KMS-11 (cell line): ENCODE results near the gene TANGO2.

ENCODE experiments used
- H2AFZ ChIP-seq: fragments of 200-600 bp; sonication (generic); 2 replicates; pipeline ENCODE4 v1.6.1; 2016; ENCODE audit warnings: antibody characterized with exemption, mixed run types, low read depth
- H3K27ac ChIP-seq: fragments of 200-600 bp; sonication (generic); 2 replicates; pipeline ENCODE4 v1.6.1; 2016; ENCODE audit warnings: mild to moderate bottlenecking, mixed run types
- H3K27me3 ChIP-seq: fragments of 200-600 bp; sonication (generic); 2 replicates; pipeline ENCODE4 v1.6.1; 2017; ENCODE audit warnings: mild to moderate bottlenecking, low read depth, mixed run types, moderate library complexity; ENCODE audit not compliant: insufficient read depth
- H3K36me3 ChIP-seq: fragments of 200-600 bp; sonication (generic); 2 replicates; pipeline ENCODE4 v1.6.1; 2017; ENCODE audit warnings: mild to moderate bottlenecking, mixed run types; ENCODE audit not compliant: insufficient read depth
- H3K4me1 ChIP-seq: fragments of 200-600 bp; sonication (generic); 2 replicates; pipeline ENCODE4 v1.6.1; 2016; ENCODE audit warnings: mild to moderate bottlenecking, low read depth, mixed run types; ENCODE audit not compliant: poor library complexity, severe bottlenecking
- H3K4me2 ChIP-seq: fragments of 200-600 bp; sonication (generic); 2 replicates; pipeline ENCODE4 v1.7.0; 2016; ENCODE audit warnings: mild to moderate bottlenecking, mixed run types
- H3K4me3 ChIP-seq: fragments of 200-600 bp; sonication (generic); IDR thresholded peaks from 2 replicates; pipeline ENCODE4 v1.6.1; 2017; ENCODE audit warnings: low read depth, low read length, mixed read lengths; ENCODE audit not compliant: insufficient read depth
- H3K79me2 ChIP-seq: fragments of 200-600 bp; sonication (generic); 2 replicates; pipeline ENCODE4 v1.6.1; 2016; ENCODE audit warnings: low read depth, mixed run types; ENCODE audit not compliant: insufficient read depth
- H3K9ac ChIP-seq: fragments of 200-600 bp; sonication (generic); 2 replicates; pipeline ENCODE4 v1.6.1; 2016; ENCODE audit warnings: mild to moderate bottlenecking, mixed run types
- H4K20me1 ChIP-seq: fragments of 200-600 bp; sonication (generic); 2 replicates; pipeline ENCODE4 v1.6.1; 2016; ENCODE audit warnings: mild to moderate bottlenecking, mixed run types; ENCODE audit not compliant: insufficient read depth
- TF ChIP-seq, protein P1 (sequence below): fragments of 200-600 bp; sonication (generic); conservative IDR thresholded peaks from 2 replicates; pipeline ENCODE4 v1.6.1; 2017; ENCODE audit warnings: low read depth, mild to moderate bottlenecking, antibody characterized with exemption, low read length, moderate library complexity, mixed read lengths

The TANGO2 gene

DNA sequence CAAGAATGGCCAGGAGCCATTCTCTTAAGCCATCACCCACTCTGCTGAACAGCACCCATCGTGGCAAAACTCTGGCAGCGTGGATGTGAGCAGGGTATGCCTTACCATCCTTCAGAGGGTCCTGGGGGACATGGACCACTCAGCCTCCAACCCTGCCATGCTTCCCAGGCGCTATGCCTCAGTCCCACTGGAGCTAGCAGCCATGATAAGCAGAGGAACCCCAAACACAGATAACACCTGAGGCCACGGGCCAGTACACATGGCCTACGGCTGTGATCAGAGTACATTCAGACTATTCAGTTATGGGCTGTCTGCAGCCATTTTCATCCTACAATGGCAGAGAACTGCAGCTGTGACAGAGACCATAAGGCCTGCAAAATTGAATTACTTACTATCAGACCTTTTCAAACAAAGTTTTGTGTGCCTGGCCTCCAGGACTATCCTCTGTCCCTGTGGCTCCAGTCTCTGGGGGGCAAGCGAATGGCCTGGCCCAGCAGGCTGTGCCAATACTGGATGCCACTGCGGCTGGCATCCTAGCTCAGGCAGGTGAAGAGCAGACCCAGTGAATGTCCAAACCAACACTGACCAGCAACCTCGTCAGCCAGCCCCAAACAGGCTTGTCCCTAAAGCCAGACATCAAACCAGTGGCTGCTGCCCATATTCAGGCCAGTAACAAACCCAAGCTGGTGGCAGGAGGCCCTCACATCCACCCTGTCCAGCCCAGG, 11.2 kb upstream of the TANGO2 start:
- no peak overlapping the region for H3K9ac ChIP-seq
- TF ChIP-seq, protein P1, sequence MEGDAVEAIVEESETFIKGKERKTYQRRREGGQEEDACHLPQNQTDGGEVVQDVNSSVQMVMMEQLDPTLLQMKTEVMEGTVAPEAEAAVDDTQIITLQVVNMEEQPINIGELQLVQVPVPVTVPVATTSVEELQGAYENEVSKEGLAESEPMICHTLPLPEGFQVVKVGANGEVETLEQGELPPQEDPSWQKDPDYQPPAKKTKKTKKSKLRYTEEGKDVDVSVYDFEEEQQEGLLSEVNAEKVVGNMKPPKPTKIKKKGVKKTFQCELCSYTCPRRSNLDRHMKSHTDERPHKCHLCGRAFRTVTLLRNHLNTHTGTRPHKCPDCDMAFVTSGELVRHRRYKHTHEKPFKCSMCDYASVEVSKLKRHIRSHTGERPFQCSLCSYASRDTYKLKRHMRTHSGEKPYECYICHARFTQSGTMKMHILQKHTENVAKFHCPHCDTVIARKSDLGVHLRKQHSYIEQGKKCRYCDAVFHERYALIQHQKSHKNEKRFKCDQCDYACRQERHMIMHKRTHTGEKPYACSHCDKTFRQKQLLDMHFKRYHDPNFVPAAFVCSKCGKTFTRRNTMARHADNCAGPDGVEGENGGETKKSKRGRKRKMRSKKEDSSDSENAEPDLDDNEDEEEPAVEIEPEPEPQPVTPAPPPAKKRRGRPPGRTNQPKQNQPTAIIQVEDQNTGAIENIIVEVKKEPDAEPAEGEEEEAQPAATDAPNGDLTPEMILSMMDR = no peak
- H2AFZ ChIP-seq = no peak overlapping the region
- H3K79me2 ChIP-seq = no peaks in the 10 kb centered on the region
- no peaks in the 10 kb centered on the region for H3K4me1 ChIP-seq
- H3K4me3 ChIP-seq = no peak overlapping the region
- H3K36me3 ChIP-seq = no peaks in the 10 kb centered on the region
- H4K20me1 ChIP-seq = no peaks in the 10 kb centered on the region
- H3K4me2 ChIP-seq = no peak overlapping the region
- H3K27ac ChIP-seq = no peak overlapping the region
- H3K27me3 ChIP-seq = no peaks in the 10 kb centered on the region; the same call in 1 of the 2 replicates

GRCh38 chr22:20010307-20011122, 10.4 kb upstream of the TANGO2 start:
- H2AFZ ChIP-seq = no peak overlapping the region
- peaks cover 6% of the 10 kb centered on the region for H3K27me3 ChIP-seq
- H3K9ac ChIP-seq = no peak overlapping the region
- TF ChIP-seq, protein P1 = no peak
- H3K79me2 ChIP-seq = no peaks in the 10 kb centered on the region
- H3K4me3 ChIP-seq = no peak overlapping the region
- no peak overlapping the region for H3K4me2 ChIP-seq
- H3K4me1 ChIP-seq = no peaks in the 10 kb centered on the region
- no peaks in the 10 kb centered on the region for H4K20me1 ChIP-seq
- no peaks in the 10 kb centered on the region for H3K36me3 ChIP-seq
- H3K27ac ChIP-seq = no peak overlapping the region

DNA sequence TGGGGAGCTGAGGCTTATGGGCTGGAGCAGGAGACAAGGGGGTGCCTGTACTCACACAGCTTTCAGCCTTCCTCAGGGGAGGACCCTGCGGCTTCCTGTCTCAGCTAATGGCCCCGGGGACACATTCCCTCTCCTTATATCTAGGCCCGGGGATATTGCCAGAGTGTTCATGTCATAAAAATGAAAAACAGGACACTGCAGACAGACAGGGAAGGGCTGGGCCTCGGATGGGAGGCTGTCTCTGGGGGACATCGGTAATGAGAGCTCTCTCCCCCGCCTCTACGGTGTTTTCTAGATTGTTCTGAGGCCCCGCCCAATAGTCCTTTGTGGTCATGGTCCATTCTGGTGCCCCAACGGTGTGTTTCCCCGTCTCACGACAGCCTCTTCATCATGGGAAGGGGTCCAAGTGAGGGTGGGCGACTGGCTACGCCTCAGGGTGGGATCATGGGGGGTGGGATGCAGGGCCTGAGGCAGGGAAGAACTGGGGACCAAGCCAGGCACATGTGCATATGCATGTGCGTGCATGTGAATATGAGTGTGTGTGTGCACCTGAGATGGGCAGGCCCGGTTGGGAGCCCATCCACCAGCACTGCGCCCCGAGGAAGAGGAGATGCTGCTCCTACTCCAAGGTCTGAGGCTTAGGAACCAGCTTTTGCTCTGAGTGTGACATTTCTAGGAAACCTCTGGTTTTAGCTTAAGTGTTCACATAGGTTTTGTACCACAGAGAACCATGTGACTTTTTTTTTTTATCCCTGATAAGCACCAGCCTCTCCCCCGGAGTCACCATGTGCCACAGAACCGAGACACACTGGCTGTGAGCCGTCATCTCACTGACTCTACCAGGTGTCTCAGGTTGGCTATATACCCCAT, 9.6 kb upstream of the TANGO2 start:
- peaks cover 12% of the 10 kb centered on the region for H3K27me3 ChIP-seq
- H3K4me3 ChIP-seq = no peak overlapping the region
- no peak overlapping the region for H3K9ac ChIP-seq
- H2AFZ ChIP-seq = no peak overlapping the region
- TF ChIP-seq, protein P1 = no peak
- no peaks in the 10 kb centered on the region for H4K20me1 ChIP-seq
- no peaks in the 10 kb centered on the region for H3K4me1 ChIP-seq
- H3K79me2 ChIP-seq = no peaks in the 10 kb centered on the region
- H3K36me3 ChIP-seq = no peaks in the 10 kb centered on the region
- no peak overlapping the region for H3K27ac ChIP-seq
- no peak overlapping the region for H3K4me2 ChIP-seq

GRCh38 chr22:20011993-20012740, 8.7 kb upstream of the TANGO2 start:
- no peak overlapping the region for H3K4me2 ChIP-seq
- H3K36me3 ChIP-seq = no peaks in the 10 kb centered on the region
- TF ChIP-seq, protein P1 = no peak
- peaks cover 1% of the 10 kb centered on the region for H3K4me1 ChIP-seq
- no peak overlapping the region for H3K27ac ChIP-seq
- H3K4me3 ChIP-seq = no peak overlapping the region
- H3K9ac ChIP-seq = no peak overlapping the region
- no peaks in the 10 kb centered on the region for H4K20me1 ChIP-seq
- no peaks in the 10 kb centered on the region for H3K79me2 ChIP-seq
- H3K27me3 ChIP-seq = peaks cover 14% of the 10 kb centered on the region
- H2AFZ ChIP-seq = no peak overlapping the region
